ENCODE results near the gene CA12.
A peak's percentile ranks its signal among the peaks of the same experiment; 100 is the strongest.

CA12 gene

GRCh38 chr15:63374686-63375520 lies 6.7 kb downstream of the CA12 start:
- DNase-seq (ENCODE audit: low spot score): peak; percentile 70

DNA sequence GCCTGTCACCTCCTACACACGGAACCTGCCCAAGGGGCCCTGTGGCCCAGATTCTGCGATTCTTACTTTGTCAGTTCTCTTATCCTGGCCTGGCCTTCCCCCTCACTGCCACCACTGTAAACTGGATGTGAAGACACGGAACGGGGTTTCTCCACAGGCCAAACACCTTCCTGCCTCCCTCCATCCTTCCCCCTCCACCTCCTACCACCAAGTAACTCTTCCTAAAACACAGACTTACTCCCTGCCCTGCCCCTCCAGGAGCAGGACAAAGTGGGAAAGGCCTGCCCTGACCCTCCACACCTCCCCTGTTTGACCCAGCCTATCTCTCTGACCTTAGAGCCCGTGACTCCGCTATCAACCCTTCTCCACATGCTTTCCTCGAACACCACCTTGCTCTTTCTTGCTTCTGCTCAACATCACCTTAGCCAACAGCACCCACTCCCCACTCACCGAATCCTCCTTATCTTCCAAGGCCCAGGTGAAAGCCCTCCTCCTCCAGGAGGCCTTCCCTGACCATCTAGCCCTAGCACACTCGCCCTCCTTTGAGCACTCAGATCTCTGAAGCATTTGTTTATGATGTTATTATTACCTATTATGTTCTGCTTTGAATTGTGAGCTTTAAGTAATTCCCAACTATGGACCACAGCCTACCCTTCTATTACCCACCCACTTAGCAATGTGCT lies 7.6 kb downstream of the CA12 start:
- DNase-seq (ENCODE audit: low spot score): no peak

GRCh38 chr15:63373330-63373729 lies 8.3 kb downstream of the CA12 start:
- no peak for DNase-seq (ENCODE audit: low spot score)

- DNase-seq (ENCODE audit: low spot score): no peak
These were observed 8.9 kb downstream of the CA12 start for GRCh38 chr15:63372753-63373152.

DNA sequence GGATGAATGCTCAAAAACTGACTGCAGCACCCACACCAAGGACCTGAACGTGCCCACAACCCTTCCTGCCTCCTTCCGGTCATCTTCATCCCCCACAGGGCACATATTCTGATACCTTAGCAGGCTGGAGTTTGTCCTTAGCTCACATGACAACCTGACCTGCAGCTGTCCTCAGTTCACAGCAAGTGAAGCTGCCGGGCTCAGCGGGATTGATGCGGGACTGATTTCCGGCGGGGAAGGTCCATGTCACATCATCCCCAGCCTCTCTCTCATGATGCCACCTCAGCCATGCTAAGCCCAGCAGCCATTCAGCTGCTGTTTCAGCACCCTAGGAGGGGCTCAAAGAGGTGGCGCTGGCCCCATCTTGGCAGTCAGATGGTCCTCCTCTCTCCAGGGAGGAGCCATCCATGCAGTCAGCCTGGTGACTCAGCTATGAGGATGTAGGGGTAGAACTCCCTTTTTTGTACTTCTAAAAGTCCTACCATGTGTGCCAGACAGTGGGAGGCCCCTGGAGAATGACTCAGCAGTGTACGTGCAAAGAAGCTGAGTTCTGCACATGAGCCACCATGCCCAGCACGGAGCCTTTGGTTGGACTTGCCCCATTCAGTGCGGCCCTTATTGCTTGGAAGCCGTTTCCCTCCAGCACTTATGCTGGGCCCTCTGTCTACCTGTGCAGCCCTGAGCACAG lies 9.5 kb downstream of the CA12 start:
- DNase-seq (ENCODE audit: low spot score): peak; percentile 90

- no peak for DNase-seq (ENCODE audit: low spot score)
These were observed 10.2 kb downstream of the CA12 start for GRCh38 chr15:63371297-63371918.

DNA sequence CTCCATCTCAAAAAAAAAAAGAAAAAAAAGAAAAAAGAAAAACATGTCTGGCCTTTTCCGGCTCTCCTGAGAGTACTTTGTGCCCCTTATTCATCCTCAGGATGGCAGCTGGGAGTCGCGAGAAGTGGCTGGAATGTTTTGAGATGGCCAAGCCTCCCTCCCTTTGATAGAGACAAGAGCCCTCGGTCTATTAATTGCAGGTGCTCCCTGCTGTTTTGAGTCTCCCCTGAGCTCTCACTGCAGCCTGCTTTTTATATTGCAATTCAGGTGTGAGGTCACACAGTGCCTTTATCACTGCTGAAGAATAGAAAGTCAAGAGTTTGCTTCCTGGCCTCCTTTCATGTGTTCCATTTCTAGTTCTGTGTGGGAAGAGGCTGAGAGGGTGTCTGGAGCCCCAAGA lies 10.9 kb downstream of the CA12 start:
- no peak for DNase-seq (ENCODE audit: low spot score)

- no peak for DNase-seq (ENCODE audit: low spot score)
These were observed 11.9 kb downstream of the CA12 start for GRCh38 chr15:63369781-63370180.

GRCh38 chr15:63369296-63369695 lies 12.3 kb downstream of the CA12 start:
- DNase-seq (ENCODE audit: low spot score): no peak

DNA sequence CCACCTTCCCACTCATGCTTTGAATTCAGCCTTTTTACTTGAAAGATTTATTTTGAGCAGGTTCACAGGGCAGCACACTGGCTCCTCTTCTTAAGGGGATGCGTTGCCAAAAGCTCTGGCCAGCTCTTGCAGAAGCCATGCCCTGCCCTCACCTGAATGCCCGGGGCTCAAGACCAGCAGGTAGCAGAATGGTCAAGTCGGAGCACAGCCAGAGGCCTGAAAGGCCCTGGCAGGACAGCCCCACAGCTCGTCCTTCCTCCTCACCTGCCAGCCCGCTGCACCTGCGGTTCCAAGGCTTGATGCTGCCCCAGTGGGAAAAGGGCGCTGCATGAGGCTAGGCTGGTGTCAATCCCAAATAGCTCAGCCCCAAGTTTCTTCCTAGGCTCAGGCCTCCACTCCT lies 13.1 kb downstream of the CA12 start:
- DNase-seq (ENCODE audit: low spot score): no peak

DNA sequence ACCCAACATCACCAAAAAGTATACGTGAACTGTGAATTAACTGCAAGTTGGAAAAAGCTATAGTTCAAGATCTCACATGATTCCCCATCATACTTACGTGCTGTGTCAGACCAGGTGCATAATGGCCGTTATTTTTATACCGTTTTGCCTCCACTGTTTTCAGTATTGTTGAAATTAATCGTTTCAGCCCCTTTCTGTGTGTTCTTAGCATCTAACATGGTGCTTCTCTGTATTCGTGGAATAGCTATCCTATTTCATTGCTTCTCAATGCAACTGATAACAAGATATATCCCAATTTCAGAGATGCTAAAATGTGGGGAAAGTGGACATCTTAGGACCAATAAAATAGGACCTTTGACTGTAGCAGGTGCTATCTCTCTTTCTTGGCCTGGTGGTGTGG lies 13.7 kb downstream of the CA12 start:
- DNase-seq (ENCODE audit: low spot score): no peak

GRCh38 chr15:63367390-63367789 lies 14.3 kb downstream of the CA12 start:
- DNase-seq (ENCODE audit: low spot score): no peak

DNA sequence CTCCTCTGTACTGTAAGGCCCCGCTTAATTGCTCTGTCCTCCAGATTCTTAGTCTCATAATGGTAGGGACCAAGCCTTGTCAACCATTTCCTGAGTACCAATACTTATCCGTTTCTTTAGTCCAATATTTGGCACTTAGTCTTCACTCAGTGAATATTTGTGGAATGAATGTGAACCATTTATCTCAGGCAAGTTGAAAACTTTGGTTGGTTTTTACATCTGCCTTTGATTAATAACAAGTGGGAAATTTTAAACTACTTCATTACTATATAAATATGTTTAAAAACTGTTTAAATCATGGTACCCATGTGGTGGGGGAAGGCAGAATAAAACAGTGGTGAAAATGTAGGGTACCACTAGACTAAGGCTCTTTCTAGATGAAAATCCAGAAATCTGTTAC lies 15.2 kb downstream of the CA12 start:
- DNase-seq (ENCODE audit: low spot score): no peak

GRCh38 chr15:63365273-63365680 lies 16.4 kb downstream of the CA12 start:
- no peak for DNase-seq (ENCODE audit: low spot score)

DNA sequence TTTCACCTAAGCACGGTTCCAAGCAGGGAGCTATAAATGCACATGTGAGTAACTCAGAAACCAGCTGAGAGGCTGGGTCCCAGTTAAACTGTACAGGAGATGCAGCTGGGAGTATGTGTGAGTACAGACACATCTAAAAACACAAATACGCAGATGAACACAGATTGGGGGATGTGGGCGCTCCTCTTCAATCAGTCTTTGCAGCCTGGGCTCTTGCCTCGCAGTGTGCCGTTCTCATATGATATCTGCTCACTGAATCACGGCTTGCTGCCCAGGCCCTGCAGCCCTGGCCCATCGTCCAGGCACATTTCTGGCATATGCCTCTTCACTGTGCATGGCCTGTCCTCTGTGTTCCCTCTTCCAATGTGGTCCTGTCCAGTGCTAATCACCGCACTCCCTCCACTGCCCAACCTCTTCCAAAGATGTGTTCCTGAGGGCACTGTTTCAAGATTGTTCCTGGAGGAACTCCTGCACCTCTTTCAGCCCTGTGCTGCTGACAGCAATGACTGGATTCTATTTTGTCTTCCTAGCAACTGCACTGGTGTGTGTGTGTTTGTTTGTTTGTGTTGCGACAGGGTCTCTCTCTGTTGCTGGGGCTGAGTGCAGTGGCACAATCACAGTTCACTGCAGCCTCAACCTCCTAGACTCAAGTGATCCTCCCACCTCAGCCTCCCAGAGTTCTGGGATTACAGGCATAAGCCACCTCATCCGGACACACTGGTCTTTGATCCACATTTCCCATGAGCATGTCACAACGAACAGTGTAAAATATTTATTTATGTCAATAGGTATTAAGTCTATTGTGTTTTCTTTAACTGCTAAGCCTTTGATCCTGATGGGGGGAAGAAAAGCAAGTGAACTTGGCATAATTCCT lies 17.0 kb downstream of the CA12 start:
- no peak for DNase-seq (ENCODE audit: low spot score)

- no peak for DNase-seq (ENCODE audit: low spot score)
These were observed 18.4 kb downstream of the CA12 start for GRCh38 chr15:63363292-63363691.

DNA sequence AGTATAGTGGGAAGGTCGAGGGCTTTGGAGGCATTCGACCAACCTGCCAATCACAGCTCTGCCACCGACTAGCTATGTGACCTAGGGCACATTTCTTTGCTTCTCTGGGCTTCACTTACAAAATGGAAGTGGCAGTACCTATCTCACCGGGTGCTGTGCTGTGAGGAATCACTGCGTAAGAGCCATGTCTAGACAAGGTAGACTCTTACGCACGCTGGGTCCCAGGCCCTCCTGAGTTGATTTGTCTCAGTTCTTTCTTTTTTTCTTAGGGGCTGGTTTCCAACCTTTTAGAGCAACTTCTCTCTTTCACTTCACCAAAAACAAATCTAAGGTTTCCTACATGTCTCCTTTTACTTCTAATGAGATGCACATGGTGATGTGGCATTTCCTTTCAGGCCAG lies 18.8 kb downstream of the CA12 start:
- no peak for DNase-seq (ENCODE audit: low spot score)

DNA sequence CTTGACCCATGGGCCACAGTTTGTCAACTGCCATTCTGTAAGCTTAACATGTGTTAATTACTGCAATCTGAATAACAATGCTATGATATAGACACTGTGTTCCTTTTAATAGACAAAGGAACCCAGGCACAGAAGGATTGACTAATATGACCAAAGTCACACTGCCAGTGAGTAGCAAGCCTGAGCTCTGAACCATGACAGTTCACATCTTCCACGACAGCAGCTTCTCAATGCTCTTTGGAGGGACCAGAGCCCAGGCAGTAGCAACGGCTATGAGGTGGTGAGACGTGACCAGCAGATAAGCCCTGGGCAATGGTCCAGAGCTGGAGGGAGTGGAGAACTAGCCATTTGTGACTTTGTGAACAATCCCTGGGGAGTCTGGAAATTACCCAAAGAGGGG lies 19.4 kb downstream of the CA12 start:
- no peak for DNase-seq (ENCODE audit: low spot score)

- no peak for DNase-seq (ENCODE audit: low spot score)
These were observed 21.5 kb downstream of the CA12 start for GRCh38 chr15:63360170-63360569.

GRCh38 chr15:63358241-63359029 lies 23.2 kb downstream of the CA12 start:
- DNase-seq (ENCODE audit: low spot score): no peak

DNA sequence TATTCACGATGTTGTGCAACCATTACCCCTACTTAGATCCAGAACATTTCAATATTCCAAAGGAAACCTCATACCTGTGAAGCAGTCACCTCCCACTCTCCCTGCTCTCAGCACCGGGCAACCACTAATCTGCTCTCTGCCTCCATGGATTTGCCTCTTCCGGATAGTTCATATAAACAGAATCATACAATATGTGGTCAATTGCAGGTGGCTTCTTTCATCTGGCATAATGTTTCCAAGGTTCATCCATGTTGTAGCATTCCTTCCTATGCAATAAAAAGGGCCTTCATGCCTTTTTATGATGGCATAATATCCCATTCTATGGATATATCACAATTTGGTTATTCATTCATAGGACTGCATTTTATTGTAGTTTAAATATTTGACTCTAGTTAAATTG lies 23.9 kb downstream of the CA12 start:
- DNase-seq (ENCODE audit: low spot score): no peak

All from AG08396 (cell line).